Upper lobe of left lung (tissue), 4 donors: Measurements from ENCODE around the gene HTR1D.

Experiments
- CTCF ChIP-seq, 6 experiments: fragments of 450-650 bp in 4 of 6; fragments of 200-600 bp in 2 of 6; sonication (generic) in 2 of 6; IDR thresholded peaks; one replicate each; pipeline ENCODE4 v1.5.1; 2016 to 2019; ENCODE audit warnings: antibody characterized with exemption in 6 of 6
- POLR2A ChIP-seq, 4 donors: fragments of 450-650 bp; IDR thresholded peaks; one replicate each; pipeline ENCODE4 v1.5.1; 2016 to 2017; ENCODE audit warnings: antibody characterized with exemption in 4 of 4, mild to moderate bottlenecking in 2 of 4
- POLR2AphosphoS5 ChIP-seq, 2 donors: sonication (generic); formaldehyde crosslinking; IDR thresholded peaks; one replicate each; pipeline ENCODE4 v1.5.1; 2017; ENCODE audit warnings: antibody characterized with exemption in 2 of 2

DNA sequence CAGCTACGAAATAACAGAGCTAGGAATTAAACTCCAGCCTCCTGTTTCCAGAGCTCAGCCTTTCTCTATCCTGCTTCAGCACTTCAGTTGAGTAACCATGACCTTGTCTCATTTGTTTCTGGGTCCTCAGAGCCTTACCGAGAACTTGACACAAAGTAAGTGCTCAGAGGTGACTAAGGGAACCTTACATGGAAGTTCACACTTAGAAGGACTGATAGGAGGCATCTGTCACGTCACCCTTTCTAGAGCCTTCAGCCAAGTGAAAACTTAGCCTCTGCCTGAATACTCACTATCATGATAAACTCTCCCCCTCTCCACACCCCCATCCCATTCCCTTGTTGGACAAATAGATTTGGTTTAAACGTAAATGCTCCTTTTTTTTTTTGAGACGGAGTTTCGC, 38.9 kb downstream of the HTR1D start:
- TF ChIP-seq CTCF (IDR thresholded peaks at IDR 0.05) (no peak), POLR2AphosphoS5 (IDR thresholded peaks at IDR 0.05) (no peak), POLR2A (IDR thresholded peaks at IDR 0.05) (no peak)
